NCI-H1092 (cell line): Measurements from ENCODE around the gene NCF2.

ENCODE experiments used
- DNase-seq: peaks from one replicate; lab custom pipeline; 2025; lab: John Stamatoyannopoulos, UW

The NCF2 gene

DNA sequence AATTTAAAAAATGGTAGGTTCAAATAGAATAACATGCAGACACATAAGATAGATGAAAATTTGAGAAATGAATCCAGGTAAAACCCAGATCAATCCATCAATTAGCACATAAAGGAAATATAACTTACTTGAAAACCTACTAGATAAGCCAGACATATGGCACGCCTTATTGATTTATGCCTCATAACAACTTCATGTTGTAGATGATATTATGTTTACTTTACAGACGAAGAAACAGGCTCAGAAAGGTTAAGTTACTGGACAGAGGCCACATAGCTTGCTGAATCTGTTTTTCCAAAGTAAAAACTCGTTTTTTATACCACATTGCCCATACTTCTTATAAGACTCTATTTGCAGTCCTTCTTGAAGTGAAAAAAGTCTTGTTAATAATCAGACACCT, 22.1 kb upstream of the NCF2 start:
- DNase-seq: no peak

GRCh38 chr1:183611021-183611420, 20.8 kb upstream of the NCF2 start:
- DNase-seq: no peak

DNA sequence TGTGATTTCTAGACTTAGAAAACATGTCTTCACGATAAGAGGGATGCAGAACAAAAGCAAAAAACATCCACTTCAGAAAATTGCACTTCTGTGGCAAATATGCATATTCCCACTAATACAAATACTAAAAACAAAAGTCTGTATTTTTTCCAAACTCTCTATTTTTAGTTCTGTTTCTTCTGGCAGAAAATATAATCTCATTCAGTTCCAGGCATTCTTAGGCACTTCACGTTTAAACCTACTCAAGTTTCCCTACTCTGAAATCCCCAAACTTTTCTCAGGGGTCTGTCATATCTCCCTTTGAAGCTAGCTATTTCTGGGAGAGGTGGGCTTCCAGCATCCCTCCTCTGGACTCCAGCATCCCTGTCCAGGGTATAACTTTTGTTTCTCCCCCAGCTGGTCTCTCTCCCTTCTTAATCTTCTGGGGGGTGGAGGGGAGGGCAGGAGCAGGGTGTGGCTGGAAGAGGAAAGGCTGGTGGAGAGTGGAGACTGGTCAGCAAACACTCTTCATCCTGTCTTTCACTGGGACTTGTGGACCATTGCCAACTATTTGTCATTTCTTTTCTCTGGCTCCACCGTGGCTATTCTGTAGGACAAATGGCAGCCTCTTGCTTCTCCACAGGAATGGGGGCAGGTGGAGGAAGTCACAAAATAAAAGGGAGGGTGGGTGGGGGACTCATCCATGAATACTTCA, 19.6 kb upstream of the NCF2 start:
- DNase-seq: no peak

DNA sequence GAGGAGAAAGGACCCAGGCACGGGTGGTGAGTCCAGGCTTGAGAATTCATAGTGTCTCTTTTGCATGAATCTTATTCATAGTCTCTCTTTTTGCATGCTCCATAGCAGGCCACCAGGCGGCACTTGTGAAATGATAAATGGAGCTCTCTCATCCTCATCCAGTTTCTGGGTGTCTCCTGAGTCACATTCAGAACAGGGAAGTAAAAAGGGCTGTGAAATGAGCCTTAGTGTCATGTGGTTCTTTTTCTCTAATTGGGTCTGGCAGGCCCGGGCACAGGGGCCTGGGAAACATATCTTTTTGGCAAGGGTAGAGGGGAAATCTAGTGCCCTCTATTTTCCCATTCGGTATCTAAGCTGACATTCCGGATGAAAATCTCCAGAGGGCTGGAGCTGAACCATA, 19.1 kb upstream of the NCF2 start:
- no peak for DNase-seq

GRCh38 chr1:183607322-183607980, 17.2 kb upstream of the NCF2 start:
- no peak for DNase-seq

DNA sequence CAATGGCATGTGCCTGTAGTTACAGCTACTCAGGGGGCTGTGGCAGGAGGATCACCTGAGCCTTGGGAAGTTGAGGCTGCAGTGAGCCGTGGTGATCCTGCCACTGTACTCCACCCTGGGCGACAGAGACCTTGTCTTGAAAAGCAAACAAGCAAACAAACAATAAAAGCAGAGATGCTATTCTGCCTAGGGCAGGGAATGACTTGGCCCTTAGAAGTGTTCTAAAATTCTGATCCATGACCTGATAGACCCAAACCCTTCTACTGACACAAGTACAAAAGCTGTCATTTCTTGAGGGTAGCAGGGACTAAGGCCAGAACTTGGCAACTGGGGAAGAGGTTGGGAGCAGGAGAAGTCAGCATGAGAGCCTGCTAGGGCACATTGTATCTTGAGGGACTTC, 15.6 kb upstream of the NCF2 start:
- no peak for DNase-seq

- DNase-seq: no peak
These were observed 14.6 kb upstream of the NCF2 start for GRCh38 chr1:183604815-183605214.

- no peak for DNase-seq
These were observed 14.0 kb upstream of the NCF2 start for GRCh38 chr1:183604038-183604808.

GRCh38 chr1:183602510-183602909, 12.3 kb upstream of the NCF2 start:
- no peak for DNase-seq

DNA sequence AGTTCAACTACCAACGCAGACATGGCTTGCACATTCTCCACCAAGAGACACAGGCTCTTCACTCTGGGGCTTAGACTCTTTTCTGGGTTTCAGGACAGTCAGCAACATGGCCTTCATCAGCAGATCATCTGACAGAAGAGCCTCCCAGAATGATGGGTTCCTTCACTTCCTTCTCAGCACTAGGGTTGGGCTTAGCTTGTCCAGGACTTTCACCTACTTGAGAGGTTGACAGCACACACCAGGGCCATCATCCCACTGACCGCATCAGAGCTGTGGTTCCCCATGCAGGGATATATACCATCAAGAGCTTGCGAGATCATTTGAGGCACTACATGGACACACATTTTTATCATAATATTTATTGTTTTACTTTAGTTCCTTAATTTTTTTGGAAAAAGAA, 10.4 kb upstream of the NCF2 start:
- DNase-seq: no peak

- DNase-seq: no peak
These were observed 9.9 kb upstream of the NCF2 start for GRCh38 chr1:183600136-183600535.

GRCh38 chr1:183598386-183598785, 8.1 kb upstream of the NCF2 start:
- DNase-seq: no peak

GRCh38 chr1:183597656-183598347, 7.5 kb upstream of the NCF2 start:
- no peak for DNase-seq

GRCh38 chr1:183596500-183596899, 6.2 kb upstream of the NCF2 start:
- DNase-seq: no peak

DNA sequence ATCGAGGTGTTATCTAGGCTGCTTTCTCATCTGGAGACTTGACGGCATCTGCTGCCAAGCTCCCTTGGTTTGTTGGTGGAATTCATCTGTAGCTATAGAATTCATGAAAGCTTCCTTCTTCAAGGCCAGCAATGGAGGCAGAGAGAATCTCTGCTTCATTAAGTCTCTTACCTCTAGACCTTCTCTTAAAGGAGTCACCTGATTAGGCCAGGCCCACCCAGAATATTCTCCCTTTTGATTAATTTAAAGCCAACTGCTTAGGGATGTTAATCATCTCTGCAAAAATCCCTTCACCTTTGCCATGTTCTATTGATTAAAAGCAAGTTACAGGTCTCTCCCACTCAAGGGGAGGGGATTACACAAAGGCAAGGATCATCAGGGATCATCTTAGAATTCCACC, 5.3 kb upstream of the NCF2 start:
- no peak for DNase-seq

DNA sequence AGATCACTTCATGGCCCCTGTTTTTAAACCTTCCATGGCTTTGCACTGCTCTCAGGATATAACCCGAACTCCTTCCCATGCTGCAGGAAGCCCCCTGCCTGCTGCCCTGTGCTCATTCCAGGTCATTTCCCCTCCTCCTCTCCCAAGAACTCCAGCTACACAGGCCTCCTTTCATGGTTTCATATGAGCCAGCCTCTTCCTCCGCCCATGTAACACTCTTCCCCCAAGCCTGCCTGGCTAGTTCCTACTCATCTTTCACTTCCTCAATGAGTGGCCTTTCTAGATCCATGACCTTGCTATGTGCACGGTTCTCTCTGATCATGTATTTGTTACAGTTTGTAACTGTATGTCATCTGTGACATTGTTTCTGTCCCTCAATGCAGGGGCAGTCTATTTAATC, 3.1 kb upstream of the NCF2 start:
- DNase-seq: no peak

DNA sequence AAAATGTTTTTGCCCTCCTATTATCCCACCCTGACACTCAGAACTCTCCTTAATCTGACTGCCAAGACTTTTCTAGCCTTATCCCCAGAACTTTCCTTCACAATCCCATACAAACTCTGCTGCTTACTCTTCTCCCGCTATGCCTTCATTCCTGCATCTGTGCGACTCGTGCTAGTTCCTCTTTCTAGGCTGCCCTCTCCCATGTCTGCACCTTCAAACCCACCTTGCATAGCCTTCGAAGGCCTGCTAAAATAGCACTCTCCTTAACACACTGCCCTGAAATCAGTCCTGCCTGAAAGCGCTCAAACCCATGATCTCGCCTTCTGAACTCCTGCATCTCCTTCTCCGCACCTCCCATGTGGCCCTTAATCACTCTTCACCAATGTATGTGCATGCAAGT, 2.5 kb upstream of the NCF2 start:
- no peak for DNase-seq

GRCh38 chr1:183589874-183590243, 400 bp downstream of the NCF2 start:
- DNase-seq: no peak

- DNase-seq: no peak
These were observed 875 bp downstream of the NCF2 start for GRCh38 chr1:183589384-183589783.

- no peak for DNase-seq
These were observed 1.4 kb downstream of the NCF2 start for GRCh38 chr1:183588827-183589226.

DNA sequence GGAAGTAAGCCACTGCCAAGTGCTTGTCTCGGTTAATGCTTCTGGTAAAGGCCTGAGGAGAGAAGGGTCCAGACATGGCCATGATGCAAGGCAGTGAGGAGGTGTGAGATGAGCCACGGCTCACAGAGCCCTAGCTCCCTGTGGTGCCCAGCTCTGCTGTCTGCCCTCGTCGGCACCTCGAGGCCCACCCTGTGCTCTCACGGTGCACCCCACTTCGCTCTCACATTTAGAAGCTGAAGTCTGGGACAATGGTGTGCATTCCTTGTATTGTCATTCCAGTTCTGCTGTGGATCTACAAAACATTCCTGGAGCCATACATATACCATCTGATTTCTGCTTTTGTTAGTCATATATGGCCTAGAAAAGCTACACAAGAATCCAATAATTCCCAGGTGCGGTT, 3.3 kb downstream of the NCF2 start:
- DNase-seq: no peak

DNA sequence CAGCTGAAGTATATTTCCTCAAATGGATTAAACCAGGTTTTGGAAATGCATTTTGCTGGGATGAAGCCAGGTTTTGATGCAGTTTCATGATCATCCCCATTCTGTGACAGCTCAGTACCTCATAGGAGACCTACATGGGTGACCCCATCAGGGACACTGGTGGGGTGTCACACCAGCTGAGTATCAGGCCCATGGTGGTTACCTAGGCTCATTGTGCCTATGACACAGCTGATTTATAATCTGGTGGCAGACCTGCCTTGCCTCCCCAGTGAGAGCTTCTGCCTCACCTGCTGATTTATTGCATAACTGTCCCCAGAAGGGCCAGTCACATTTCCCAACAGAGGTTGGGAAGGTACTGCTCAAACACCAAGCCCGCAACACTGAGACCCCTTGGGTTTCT, 3.8 kb downstream of the NCF2 start:
- no peak for DNase-seq

DNA sequence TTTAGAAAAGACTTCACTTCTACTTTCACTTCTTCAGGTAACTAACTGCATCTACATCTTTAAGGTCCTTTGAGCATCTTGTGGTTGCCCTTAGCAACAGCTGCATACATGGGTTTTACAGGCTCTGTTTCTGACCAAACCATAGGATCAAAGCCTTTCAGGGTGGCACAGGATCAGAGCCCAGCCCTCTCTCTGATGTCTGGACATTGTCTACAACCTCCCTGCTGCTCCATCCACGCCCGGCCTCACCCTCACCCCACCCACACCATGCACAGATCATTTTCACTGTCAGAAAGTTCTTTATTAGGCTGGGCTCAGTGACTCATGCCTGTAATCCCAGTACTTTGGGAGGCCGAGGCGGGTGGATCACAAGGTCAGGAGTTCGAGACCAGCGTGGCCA, 5.2 kb downstream of the NCF2 start:
- DNase-seq: no peak
